ENCODE measurements around the gene TICRR.

The TICRR gene

DNA sequence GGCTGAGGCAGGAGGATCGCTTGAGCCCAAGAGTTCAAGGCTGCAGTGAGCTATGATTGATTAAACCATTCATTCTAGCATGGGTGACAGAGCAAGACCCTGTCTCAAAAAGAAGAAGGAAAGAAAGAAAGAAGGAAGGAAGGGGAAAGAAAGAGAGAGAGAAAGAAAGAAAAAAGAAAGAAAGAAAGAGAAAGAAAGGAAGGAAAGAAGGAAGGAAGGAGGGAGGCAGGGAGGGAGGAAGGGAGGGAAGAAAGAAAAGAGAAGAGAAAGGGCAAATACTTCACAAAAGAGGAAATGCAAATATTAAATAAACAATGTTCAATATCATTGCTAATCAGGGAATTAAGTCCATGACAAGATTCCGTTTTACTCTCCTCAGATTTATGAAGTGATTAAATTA lies 84.0 kb downstream of the TICRR start:
- TF ChIP-seq, protein P1, sequence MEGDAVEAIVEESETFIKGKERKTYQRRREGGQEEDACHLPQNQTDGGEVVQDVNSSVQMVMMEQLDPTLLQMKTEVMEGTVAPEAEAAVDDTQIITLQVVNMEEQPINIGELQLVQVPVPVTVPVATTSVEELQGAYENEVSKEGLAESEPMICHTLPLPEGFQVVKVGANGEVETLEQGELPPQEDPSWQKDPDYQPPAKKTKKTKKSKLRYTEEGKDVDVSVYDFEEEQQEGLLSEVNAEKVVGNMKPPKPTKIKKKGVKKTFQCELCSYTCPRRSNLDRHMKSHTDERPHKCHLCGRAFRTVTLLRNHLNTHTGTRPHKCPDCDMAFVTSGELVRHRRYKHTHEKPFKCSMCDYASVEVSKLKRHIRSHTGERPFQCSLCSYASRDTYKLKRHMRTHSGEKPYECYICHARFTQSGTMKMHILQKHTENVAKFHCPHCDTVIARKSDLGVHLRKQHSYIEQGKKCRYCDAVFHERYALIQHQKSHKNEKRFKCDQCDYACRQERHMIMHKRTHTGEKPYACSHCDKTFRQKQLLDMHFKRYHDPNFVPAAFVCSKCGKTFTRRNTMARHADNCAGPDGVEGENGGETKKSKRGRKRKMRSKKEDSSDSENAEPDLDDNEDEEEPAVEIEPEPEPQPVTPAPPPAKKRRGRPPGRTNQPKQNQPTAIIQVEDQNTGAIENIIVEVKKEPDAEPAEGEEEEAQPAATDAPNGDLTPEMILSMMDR (IDR thresholded peaks at IDR 0.05; ENCODE audit: low read depth, low read length): no peak
- no peak for DNase-seq (ENCODE audit: low read depth in 2 of 2)
- H3K4me3 ChIP-seq (replicated peaks in 1 of 2; ENCODE audit: low read depth in 2 of 2, low read length in 2 of 2): no peak overlapping the region

DNA sequence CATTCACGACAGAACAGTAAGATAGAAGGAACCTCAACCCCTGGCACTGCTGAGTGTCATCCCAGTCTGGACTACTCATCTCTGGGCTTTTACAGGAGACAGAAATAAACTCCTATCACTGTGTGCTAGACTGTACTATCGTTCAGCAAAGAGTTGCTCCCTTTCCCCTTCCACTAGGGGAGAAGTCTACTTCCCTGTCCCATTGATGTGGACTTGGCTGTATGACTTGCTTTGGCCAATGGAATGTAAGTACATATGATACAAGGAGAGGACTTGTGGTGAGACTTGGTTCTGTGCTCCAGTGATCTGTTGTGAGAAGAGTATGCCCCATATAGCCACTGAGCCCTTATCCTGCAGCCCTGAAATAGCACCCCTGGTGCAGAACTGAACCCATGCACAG lies 85.3 kb downstream of the TICRR start:
- TF ChIP-seq, protein P1 (IDR thresholded peaks at IDR 0.05; ENCODE audit: low read depth, low read length): no peak
- DNase-seq (ENCODE audit: low read depth in 2 of 2): no peak

DNA sequence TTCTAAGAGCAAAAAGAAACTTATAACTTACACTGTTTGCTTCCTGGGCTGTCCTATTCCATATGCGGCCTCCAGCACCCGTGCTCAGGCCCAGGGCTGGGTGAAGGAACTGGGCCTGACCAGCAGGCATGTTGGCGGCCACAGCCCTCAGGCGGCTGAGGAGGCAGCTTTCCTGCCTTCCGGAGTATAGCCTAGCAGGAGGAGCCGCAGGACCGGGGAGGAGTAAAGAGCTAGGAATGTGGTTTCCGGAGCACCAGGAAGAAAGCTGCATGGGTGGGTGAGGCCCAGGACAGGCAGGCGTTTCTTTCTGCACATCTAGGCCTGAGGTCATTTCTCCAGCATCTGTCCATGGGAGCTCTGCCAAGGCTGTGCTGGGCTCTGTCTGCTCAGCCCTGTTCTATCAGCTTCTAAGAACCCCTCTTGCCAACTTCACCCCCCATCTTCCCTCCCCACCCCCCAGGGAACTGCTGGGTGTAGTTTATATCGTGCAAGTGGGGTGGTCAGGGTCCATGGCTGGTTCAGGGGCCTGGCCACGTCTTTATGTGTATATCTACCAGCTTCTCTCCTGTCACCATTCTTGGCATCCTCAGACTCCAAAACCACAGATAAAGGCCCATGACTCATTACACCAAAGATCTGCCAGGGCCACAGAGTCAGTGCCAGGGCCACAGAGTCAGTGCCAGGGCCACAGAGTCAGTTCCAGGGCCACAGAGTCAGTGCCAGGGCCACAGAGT lies 87.8 kb downstream of the TICRR start:
- peak; percentile 94 to 98 for DNase-seq (ENCODE audit: low read depth in 2 of 2)
- H3K4me3 ChIP-seq (replicated peaks in 1 of 2; ENCODE audit: low read depth in 2 of 2, low read length in 2 of 2): peak overlapping the region in 1 of 2 donors; percentile 47
- TF ChIP-seq, protein P1 (IDR thresholded peaks at IDR 0.05; ENCODE audit: low read depth, low read length): peak; percentile 10

More for the DNA sequence above, 85.3 kb downstream of the TICRR start:
- H3K4me3 ChIP-seq (replicated peaks in 1 of 2; ENCODE audit: low read depth in 2 of 2, low read length in 2 of 2): no peak overlapping the region

DNA sequence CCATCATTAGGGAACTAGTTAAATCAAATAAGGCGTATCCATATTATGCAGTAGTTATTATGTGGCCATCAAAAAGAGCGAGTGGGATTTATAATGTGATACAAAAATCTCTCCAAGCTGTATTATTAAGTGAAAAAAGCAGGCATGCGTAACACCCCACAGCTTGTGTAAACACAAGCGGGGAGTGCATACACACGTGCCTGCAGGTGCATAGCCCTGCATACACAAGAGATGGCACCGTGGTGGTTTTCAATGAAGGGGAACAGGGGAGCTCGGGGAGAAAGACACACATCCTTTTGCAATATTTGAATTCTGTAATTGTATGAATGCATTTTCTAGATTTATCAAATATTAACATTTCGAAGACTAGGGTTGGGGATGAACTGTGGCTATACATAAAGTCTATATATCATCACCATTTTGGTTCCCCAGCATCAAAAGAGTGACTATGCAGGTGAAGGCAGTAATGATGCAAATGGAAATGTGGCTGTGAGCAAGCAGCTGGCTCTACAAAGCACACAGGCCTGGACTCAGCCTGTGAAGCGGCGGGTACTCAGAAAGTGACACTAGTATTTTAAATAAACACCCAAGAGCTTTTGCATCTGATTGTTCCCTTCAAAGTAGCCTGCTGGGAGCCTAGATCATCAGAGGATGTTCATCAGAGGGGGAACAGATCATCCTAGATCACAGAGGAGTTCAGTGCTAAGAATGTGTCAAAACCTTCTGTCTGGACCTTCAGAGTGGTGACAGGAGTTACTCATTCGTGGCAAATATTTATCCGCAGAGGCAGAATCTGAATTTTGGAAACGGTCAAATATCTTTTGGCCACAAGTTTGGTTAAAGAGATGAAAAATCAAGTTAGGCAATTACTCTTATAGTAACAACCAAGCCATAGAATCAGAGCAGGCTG lies 89.4 kb downstream of the TICRR start:
- H3K4me3 ChIP-seq (replicated peaks in 1 of 2; ENCODE audit: low read depth in 2 of 2, low read length in 2 of 2): no peak overlapping the region
- peak in 1 of 2 donors; percentile 18 for DNase-seq (ENCODE audit: low read depth in 2 of 2)
- TF ChIP-seq, protein P1 (IDR thresholded peaks at IDR 0.05; ENCODE audit: low read depth, low read length): no peak

DNA sequence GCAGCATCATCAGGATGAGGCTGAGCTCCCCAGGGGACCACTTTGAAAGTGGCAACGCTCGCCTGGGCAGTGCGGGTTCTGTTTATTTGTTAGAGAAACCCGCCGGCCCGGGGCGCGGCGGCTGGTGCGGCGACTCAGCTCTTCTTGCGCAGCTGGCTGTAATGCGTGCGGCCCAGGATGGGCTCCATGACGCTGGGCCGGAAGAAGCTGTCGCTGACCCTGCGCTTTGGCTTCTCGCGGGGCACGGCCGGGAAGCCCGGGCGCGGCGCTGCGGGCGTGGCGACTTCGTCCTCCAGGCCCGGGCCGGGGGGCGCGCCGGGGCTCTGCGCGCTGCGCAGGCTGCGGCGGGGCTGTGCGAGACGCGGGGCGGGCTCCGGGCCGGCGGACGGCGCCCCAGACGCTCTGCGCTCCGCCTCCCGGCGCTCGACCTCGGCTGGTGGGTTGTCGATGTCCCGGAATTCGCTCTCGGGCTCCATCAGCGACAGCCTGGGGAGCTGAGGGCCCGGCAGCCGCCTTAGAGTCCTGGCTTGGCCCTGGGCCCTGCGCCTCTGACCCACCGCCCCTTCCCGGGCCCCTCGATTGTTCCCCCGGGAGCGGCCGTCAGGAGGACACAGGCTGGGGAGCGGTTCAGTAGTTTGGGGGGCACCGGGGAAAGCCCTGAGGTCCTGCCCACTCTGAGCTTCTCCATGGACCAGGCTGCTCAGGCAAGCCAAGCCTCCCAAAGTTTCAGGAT lies 90.3 kb downstream of the TICRR start:
- peak; percentile 57 to 68 for DNase-seq (ENCODE audit: low read depth in 2 of 2)
- TF ChIP-seq, protein P1 (IDR thresholded peaks at IDR 0.05; ENCODE audit: low read depth, low read length): no peak
- peak overlapping the region; percentile 8 to 30 for H3K4me3 ChIP-seq (replicated peaks in 1 of 2; ENCODE audit: low read depth in 2 of 2, low read length in 2 of 2)

DNA sequence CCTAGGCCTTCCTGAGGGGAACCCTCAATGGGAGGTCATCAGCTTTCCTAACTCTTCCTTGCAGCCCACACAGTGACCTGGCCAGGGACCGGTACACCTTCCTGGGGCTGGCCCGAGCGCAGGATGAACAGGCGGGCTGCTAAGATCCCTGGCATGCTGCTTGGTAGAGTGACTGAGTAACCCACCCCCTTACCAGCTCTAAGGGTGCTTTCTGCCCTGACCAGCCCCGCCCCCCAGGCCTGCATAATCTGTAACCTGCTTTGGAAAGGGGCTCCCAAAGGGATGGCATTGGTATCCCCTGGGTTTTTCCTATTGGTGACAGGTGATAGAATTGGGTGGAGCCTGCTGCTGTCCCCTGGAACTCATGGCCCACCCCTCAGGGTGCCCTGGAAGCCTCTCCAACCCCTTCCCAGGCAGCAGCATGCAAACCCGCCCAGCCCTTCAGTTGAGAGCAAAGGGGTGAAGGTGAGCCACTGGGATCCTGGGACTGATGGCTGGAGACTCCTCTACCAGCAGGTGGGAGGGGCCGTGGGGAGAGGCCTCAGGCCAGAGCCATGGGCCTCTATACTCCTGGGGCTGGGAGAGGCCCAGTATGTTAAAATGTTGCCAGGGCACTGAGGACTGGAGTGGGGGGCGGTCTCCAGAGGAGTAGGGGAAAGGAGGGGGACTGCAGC lies 91.1 kb downstream of the TICRR start:
- H3K4me3 ChIP-seq (replicated peaks in 1 of 2; ENCODE audit: low read depth in 2 of 2, low read length in 2 of 2): peak overlapping the region in 1 of 2 donors; percentile 2
- TF ChIP-seq, protein P1 (IDR thresholded peaks at IDR 0.05; ENCODE audit: low read depth, low read length): no peak
- no peak for DNase-seq (ENCODE audit: low read depth in 2 of 2)
